Fibroblast of pulmonary artery (primary cell): Measurements from ENCODE around the gene GPR35.

Experiments used
- DNase-seq: peaks from one replicate; pipeline ENCODE4 v3.0.0-alpha.2; 2010; ENCODE audit warnings: low read depth
- H3K4me3 ChIP-seq: replicated peaks from 2 replicates; pipeline ENCODE4 v1.5.1; 2011; ENCODE audit warnings: low read depth, mild to moderate bottlenecking, control low read depth, low read length, moderate library complexity
- TF ChIP-seq, protein P1 (sequence below): IDR thresholded peaks from 2 replicates; pipeline ENCODE4 v1.5.1; 2011; ENCODE audit warnings: mild to moderate bottlenecking, control low read depth, low read length, inconsistent platforms; ENCODE audit errors: missing control alignments

The GPR35 gene

DNA sequence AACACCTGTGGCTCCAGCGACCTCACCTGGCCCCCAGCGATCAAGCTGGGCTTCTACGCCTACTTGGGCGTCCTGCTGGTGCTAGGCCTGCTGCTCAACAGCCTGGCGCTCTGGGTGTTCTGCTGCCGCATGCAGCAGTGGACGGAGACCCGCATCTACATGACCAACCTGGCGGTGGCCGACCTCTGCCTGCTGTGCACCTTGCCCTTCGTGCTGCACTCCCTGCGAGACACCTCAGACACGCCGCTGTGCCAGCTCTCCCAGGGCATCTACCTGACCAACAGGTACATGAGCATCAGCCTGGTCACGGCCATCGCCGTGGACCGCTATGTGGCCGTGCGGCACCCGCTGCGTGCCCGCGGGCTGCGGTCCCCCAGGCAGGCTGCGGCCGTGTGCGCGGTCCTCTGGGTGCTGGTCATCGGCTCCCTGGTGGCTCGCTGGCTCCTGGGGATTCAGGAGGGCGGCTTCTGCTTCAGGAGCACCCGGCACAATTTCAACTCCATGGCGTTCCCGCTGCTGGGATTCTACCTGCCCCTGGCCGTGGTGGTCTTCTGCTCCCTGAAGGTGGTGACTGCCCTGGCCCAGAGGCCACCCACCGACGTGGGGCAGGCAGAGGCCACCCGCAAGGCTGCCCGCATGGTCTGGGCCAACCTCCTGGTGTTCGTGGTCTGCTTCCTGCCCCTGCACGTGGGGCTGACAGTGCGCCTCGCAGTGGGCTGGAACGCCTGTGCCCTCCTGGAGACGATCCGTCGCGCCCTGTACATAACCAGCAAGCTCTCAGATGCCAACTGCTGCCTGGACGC, 4.9 kb downstream of the GPR35 start:
- H3K4me3 ChIP-seq, result no peak overlapping the region
- no peak for DNase-seq
- TF ChIP-seq, protein P1, sequence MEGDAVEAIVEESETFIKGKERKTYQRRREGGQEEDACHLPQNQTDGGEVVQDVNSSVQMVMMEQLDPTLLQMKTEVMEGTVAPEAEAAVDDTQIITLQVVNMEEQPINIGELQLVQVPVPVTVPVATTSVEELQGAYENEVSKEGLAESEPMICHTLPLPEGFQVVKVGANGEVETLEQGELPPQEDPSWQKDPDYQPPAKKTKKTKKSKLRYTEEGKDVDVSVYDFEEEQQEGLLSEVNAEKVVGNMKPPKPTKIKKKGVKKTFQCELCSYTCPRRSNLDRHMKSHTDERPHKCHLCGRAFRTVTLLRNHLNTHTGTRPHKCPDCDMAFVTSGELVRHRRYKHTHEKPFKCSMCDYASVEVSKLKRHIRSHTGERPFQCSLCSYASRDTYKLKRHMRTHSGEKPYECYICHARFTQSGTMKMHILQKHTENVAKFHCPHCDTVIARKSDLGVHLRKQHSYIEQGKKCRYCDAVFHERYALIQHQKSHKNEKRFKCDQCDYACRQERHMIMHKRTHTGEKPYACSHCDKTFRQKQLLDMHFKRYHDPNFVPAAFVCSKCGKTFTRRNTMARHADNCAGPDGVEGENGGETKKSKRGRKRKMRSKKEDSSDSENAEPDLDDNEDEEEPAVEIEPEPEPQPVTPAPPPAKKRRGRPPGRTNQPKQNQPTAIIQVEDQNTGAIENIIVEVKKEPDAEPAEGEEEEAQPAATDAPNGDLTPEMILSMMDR, result no peak

DNA sequence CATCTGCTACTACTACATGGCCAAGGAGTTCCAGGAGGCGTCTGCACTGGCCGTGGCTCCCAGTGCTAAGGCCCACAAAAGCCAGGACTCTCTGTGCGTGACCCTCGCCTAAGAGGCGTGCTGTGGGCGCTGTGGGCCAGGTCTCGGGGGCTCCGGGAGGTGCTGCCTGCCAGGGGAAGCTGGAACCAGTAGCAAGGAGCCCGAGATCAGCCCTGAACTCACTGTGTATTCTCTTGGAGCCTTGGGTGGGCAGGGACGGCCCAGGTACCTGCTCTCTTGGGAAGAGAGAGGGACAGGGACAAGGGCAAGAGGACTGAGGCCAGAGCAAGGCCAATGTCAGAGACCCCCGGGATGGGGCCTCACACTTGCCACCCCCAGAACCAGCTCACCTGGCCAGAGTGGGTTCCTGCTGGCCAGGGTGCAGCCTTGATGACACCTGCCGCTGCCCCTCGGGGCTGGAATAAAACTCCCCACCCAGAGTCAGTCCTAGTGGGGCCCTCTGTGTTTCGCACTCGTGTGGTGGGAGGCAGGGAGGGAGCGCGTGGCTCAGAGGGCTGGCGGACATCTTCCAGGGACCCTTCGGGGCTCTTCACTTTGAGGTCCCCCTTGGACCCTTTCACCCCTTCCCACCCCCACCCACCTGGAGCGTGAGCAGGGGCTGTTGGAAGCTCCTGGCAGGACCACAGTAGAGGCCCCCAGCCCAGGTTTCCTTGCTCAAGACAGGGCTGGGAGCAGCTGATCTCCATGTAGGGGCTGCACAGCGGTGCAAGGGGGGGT, 5.7 kb downstream of the GPR35 start:
- no peak for DNase-seq
- TF ChIP-seq, protein P1, result no peak
- no peak overlapping the region for H3K4me3 ChIP-seq

DNA sequence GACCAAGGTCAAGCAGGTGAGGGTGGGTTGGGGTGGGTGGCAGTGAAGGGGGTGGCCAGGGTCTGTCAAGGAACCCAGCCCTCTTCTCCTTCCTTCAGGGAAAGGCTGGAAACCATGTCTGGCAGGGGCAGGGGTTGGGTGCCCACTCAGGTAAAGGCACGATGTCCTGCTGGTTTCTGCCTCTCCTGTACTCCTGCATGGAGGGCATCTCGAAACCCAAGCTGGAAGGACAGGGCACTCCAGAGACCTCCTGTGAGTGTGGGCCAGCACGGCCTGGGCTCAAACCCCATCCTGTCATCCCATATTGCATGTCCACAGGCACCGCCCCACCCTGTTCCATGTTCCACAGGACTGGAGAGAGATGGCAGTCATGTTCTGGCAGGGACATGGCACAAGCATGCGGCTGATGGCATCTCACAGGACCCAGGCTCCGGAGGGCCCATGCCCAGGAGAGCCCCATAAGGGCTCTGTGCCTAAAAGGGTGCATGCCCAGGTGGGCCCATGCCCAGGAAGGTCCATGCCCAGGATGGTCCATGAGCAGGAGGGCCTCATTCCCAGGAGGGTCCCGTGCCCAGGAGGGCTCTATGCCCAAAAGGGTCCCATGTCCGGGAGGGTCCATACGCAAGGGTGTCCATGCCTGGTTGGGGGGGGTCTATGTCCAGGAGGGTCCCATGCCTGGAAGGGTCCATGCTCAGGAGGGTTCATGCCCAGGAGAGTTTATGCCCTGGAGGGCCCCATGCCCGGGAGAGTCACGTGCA, 6.4 kb downstream of the GPR35 start:
- DNase-seq, result no peak
- no peak overlapping the region for H3K4me3 ChIP-seq
- TF ChIP-seq, protein P1, result no peak

DNA sequence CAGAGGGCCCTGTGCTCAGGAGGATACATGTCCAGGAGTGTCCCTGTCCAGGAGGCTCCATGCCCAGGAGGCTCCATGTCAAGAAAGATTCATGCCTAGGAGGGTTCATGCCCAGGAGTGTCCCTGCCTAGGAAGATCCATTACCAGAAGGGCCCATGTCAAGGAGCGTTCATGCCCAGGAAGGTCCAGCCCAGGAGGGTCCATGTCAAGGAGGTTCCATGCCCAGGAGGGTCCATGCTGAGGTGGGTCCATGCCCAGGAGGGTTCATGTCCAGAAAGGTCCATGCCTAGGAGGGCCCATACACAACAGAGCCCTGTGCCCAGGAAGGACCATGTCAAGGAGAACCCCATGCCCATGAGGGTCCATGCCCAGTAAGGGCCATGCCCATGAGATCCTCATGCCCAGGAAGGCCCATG, 7.0 kb downstream of the GPR35 start:
- no peak overlapping the region for H3K4me3 ChIP-seq
- no peak for DNase-seq
- TF ChIP-seq, protein P1, result no peak

DNA sequence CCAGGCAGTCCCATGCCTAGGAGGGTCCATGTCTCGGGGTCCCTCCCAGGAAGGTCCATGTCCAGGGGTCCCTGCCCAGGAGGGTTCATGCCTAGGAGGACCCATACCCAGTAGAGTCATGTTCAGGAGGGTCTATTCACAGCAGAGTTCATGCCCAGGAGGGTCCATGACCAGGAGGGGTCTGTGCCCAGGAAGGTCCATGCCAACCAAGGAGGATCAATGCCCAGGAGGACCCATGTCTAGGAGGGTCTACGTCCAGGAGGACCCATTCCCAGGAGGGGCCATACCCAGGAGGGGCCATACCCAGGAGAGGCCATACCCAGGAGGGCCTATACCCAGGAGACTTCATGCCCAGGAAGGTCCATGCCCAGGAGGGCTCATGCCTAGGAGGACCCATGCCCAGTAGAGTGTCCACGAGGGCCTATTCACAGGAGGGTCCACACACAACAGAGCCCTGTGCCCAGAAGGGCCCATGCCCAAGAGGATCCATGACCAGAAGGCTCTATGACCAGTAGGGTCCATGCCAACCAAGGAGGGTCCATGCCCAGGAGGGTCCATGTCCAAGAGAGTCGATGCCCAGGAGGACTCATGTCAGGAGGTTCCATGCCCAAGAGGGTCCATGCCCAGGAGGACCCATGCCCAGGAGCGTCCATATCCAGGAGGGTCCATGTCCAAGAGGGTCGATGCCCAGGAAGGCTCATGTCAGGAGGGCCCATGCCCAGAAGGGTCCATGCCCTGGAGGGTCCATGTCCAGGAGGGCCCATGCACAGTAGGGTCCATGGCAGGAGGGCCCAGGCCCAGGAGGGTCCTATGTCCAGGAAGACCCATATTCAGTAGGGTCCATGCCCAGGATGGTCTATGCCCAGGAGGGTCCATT, 10.1 kb downstream of the GPR35 start:
- TF ChIP-seq, protein P1, result no peak
- H3K4me3 ChIP-seq, result no peak overlapping the region
- DNase-seq, result no peak

GRCh38 chr2:240635998-240636547, 10.8 kb downstream of the GPR35 start:
- TF ChIP-seq, protein P1, result no peak
- DNase-seq, result no peak
- H3K4me3 ChIP-seq, result no peak overlapping the region
